HG03378 (cell line): ENCODE measurements around the gene HMOX1.

ENCODE experiments used
- ATAC-seq: cut with Tn5 transposase; IDR thresholded peaks from one replicate; pipeline ENCODE4 v1.9.1; 2021; ENCODE audit warnings: mild to moderate bottlenecking, moderate library complexity; ENCODE audit not compliant: unreplicated experiment

Gene HMOX1

GRCh38 chr22:35380537-35381423, at the start of gene HMOX1:
TSS of gene HMOX1 (plus strand) at chr22:35381096. CDS start at chr22:35381174, 78 bp downstream.
- no peak for ATAC-seq

GRCh38 chr22:35332278-35332677, 48.6 kb upstream of the HMOX1 start:
- no peak for ATAC-seq

- ATAC-seq = no peak
These were observed 47.7 kb upstream of the HMOX1 start for GRCh38 chr22:35333220-35333619.

GRCh38 chr22:35334004-35334403, 46.9 kb upstream of the HMOX1 start:
- ATAC-seq = no peak

- ATAC-seq = no peak
These were observed 45.4 kb upstream of the HMOX1 start for GRCh38 chr22:35335468-35335867.

GRCh38 chr22:35335936-35336781, 44.7 kb upstream of the HMOX1 start:
- no peak for ATAC-seq

- no peak for ATAC-seq
These were observed 43.0 kb upstream of the HMOX1 start for GRCh38 chr22:35337932-35338331.

- no peak for ATAC-seq
These were observed 39.6 kb upstream of the HMOX1 start for GRCh38 chr22:35341090-35341874.

- no peak for ATAC-seq
These were observed 38.5 kb upstream of the HMOX1 start for GRCh38 chr22:35342390-35342789.

GRCh38 chr22:35343664-35344550, 37.0 kb upstream of the HMOX1 start:
- no peak for ATAC-seq

GRCh38 chr22:35344956-35345690, 35.8 kb upstream of the HMOX1 start:
- ATAC-seq = no peak

- no peak for ATAC-seq
These were observed 34.9 kb upstream of the HMOX1 start for GRCh38 chr22:35345808-35346505.

GRCh38 chr22:35346596-35347220, 34.2 kb upstream of the HMOX1 start:
- ATAC-seq = no peak

GRCh38 chr22:35347462-35347861, 33.4 kb upstream of the HMOX1 start:
- no peak for ATAC-seq

GRCh38 chr22:35348026-35348590, 32.8 kb upstream of the HMOX1 start:
- no peak for ATAC-seq

GRCh38 chr22:35348703-35349102, 32.2 kb upstream of the HMOX1 start:
- no peak for ATAC-seq

GRCh38 chr22:35349368-35349703, 31.6 kb upstream of the HMOX1 start:
- ATAC-seq = no peak
